ENCODE results near the gene MPP7. TPM values are rescaled to one million over a fixed set of nuclear protein-coding genes. Genes with fewer than 3 reads are reported as not detected.

Gene MPP7
- total and polyA plus RNA-seq, 2 of the 8 experiments (the other 6 are each of a cell fraction or from before 2014, with no cell fraction given), result 1.9 to 9.3 TPM

DNA sequence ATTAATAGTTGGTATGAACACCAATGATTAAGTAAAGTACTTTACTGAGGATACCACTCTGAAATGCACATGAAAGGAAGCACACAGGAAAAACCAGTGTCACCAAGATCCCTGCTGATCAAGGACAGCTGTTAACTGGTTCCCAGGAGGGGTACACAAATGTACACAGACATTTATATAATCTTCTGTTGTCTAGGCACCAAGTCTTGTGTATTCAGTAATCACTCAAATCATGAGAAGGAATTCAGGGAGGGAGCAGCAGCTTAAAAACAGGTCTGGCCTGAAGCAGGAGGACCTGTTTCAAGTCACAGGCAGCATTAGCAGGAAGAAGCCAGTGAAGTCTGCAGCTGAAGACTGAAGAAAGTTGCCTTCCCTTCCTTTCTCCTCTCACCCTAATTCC lies 18.7 kb downstream of the MPP7 start:
- Histone ChIP-seq H3K56ac (replicated peaks; ENCODE audit: insufficient read length, low read depth, low read length) (no peak overlapping the region), H2AFZ (ENCODE audit: low read length) (no peak overlapping the region), H2BK15ac (ENCODE audit: low read length) (no peak overlapping the region), H3K23ac (ENCODE audit: insufficient read length) (no peak overlapping the region), H2BK5ac (ENCODE audit: low read depth, low read length) (no peak overlapping the region), H4K8ac (ENCODE audit: extremely low read depth, insufficient read depth, low read length) (no peak overlapping the region), H3K4me1 (replicated peaks in 1 of 4; ENCODE audit: control insufficient read depth in 3 of 4, insufficient read depth in 4 of 4, low read length in 3 of 4) (peaks cover 0 to 5% (median 0%) of the 10 kb centered on the region in 4 experiments; a peak in 1 of 7 replicates), H3K18ac (ENCODE audit: extremely low read depth, low read length) (no peak overlapping the region), H3K4ac (replicated peaks; ENCODE audit: insufficient read length, low read depth, low read length) (no peak overlapping the region), H3K79me2 (ENCODE audit: control insufficient read depth in 1 of 2, insufficient read depth in 2 of 2, low read length in 2 of 2) (no peaks in the 10 kb centered on the region), H4K5ac (ENCODE audit: insufficient read length, low read depth, low read length) (no peak overlapping the region), H2BK120ac (replicated peaks; ENCODE audit: low read depth, low read length) (no peak overlapping the region), H4K20me1 (replicated peaks in 1 of 2; ENCODE audit: control insufficient read depth in 1 of 2, insufficient read depth in 2 of 2, low read length in 2 of 2) (peaks cover 0 to 1% of the 10 kb centered on the region in 2 experiments), H3K9me3 (ENCODE audit: insufficient read depth in 2 of 2, low read depth in 1 of 2, low read length in 1 of 2) (no peaks in the 10 kb centered on the region), H3K36me3 (ENCODE audit: control insufficient read depth in 2 of 4, insufficient read depth in 4 of 4, low read length in 3 of 4) (no peaks in the 10 kb centered on the region), H4K91ac (replicated peaks; ENCODE audit: insufficient read length, low read length) (no peak overlapping the region), H2BK12ac (ENCODE audit: low read depth, low read length) (no peak overlapping the region), H3K79me1 (ENCODE audit: low read depth, low read length) (no peaks in the 10 kb centered on the region), H3K4me2 (ENCODE audit: insufficient read depth in 1 of 2, low read depth in 2 of 2, low read length in 2 of 2) (no peak overlapping the region), H2BK20ac (ENCODE audit: low read length) (0 out of 2 replicates have a peak overlapping the region, but pooled peaks have one; percentile 48), H3K27ac (ENCODE audit: low read depth, low read length) (no peak overlapping the region), H3K4me3 (ENCODE audit: extremely low read depth in 1 of 4, insufficient read depth in 2 of 4, low read depth in 3 of 4, low read length in 4 of 4) (no peak overlapping the region), H2AK5ac (ENCODE audit: low read depth, low read length) (no peak overlapping the region), H3K23me2 (ENCODE audit: low read depth, low read length) (no peaks in the 10 kb centered on the region), H3K9ac (replicated peaks in 1 of 4; ENCODE audit: extremely low read depth in 1 of 4, low read depth in 3 of 4, low read length in 3 of 4) (no peak overlapping the region), H3K14ac (ENCODE audit: insufficient read length) (no peak overlapping the region), H3K27me3 (replicated peaks in 1 of 4; ENCODE audit: control insufficient read depth in 3 of 4, extremely low read depth in 1 of 4, insufficient read depth in 3 of 4, low read length in 3 of 4) (peaks cover 0 to 1% (median 0%) of the 10 kb centered on the region in 4 experiments; a peak in 1 of 7 replicates)
- FAIRE-seq (no peak), DNase-seq (ENCODE audit: low read depth in 1 of 2, low spot score in 2 of 2) (no peak)
- ChIA-PET CTCF (ENCODE audit: partially characterized antibody) (interaction anchor here (0.6 to 1.2 kb wide), 4 partner anchors 8 to 110 kb away, joined by 3 to 5 read pairs (median 4); no protein-coding TSS in a partner anchor), POLR2A (ENCODE audit: partially characterized antibody) (interaction anchor here (2.3 kb wide), 1 partner anchor 19 kb away, joined by 7 read pairs; the partner anchor contains the start of gene MPP7)
- TF ChIP-seq EZH2 (IDR thresholded peaks at IDR 0.05; ENCODE audit: low read depth, low read length, severe bottlenecking) (no peak), TCF12 (IDR thresholded peaks at IDR 0.05; ENCODE audit: low read depth, low read length) (no peak), SP4 (IDR thresholded peaks at IDR 0.05; ENCODE audit: low read length) (no peak), JUND (IDR thresholded peaks at IDR 0.05; ENCODE audit: low read length) (no peak), HDAC2 (IDR thresholded peaks at IDR 0.05; ENCODE audit: borderline replicate concordance in 1 of 2, low read depth in 2 of 2, low read length in 2 of 2) (no peak), KDM5A (IDR thresholded peaks at IDR 0.05; ENCODE audit: low read length) (no peak), RNF2 (IDR thresholded peaks at IDR 0.05; ENCODE audit: borderline replicate concordance, low read depth, low read length, missing control alignments, poor library complexity, severe bottlenecking) (no peak), CTBP2 (IDR thresholded peaks at IDR 0.05; ENCODE audit: borderline replicate concordance, insufficient read depth, insufficient read length, low read length) (no peak), TAF7 (optimal IDR thresholded peaks at IDR 0.05; ENCODE audit: borderline replicate concordance, low read depth, low read length) (no peak), KDM4A (IDR thresholded peaks at IDR 0.05; ENCODE audit: low read depth, low read length, severe bottlenecking) (no peak), SIN3A (conservative IDR thresholded peaks at IDR 0.05 in 1 of 2, IDR thresholded peaks at IDR 0.05 in 1 of 2; ENCODE audit: low read depth in 1 of 2, low read length in 2 of 2) (no peak)
- TF ChIP-seq, protein P1, sequence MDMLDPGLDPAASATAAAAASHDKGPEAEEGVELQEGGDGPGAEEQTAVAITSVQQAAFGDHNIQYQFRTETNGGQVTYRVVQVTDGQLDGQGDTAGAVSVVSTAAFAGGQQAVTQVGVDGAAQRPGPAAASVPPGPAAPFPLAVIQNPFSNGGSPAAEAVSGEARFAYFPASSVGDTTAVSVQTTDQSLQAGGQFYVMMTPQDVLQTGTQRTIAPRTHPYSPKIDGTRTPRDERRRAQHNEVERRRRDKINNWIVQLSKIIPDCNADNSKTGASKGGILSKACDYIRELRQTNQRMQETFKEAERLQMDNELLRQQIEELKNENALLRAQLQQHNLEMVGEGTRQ (IDR thresholded peaks at IDR 0.05; ENCODE audit: low read length), result no peak

Data from H1 (cell line).